GM10847 (cell line): ENCODE results near the gene DDX23.

Experiments used
- POLR2A ChIP-seq: IDR thresholded peaks from 2 replicates; pipeline ENCODE4 v1.6.1; 2011; ENCODE audit not compliant: insufficient read length; ENCODE audit errors: extremely low read depth

DDX23 gene

GRCh38 chr12:48868451-48868850 is 16.5 kb upstream of the DDX23 start:
- TF ChIP-seq POLR2A = no peak

- TF ChIP-seq POLR2A = no peak
These were observed 14.2 kb upstream of the DDX23 start for GRCh38 chr12:48866052-48866711.

- peak; percentile 97 for TF ChIP-seq POLR2A
These were observed 13.5 kb upstream of the DDX23 start, which contains the start of gene RND1 for GRCh38 chr12:48865281-48866051. TSS of gene RND1 (minus strand) at chr12:48865870. CDS start at chr12:48865767, 103 bp downstream.

GRCh38 chr12:48863291-48863690 is 11.3 kb upstream of the DDX23 start:
- no peak for TF ChIP-seq POLR2A

GRCh38 chr12:48862760-48863159 is 10.8 kb upstream of the DDX23 start:
- no peak for TF ChIP-seq POLR2A

GRCh38 chr12:48861111-48861510 is 9.1 kb upstream of the DDX23 start:
- TF ChIP-seq POLR2A = no peak

- no peak for TF ChIP-seq POLR2A
These were observed 7.6 kb upstream of the DDX23 start for GRCh38 chr12:48859607-48860006.

- TF ChIP-seq POLR2A = no peak
These were observed 6.1 kb upstream of the DDX23 start for GRCh38 chr12:48858043-48858442.

GRCh38 chr12:48857278-48857994 is 5.5 kb upstream of the DDX23 start:
- no peak for TF ChIP-seq POLR2A

GRCh38 chr12:48856379-48856778 is 4.4 kb upstream of the DDX23 start:
- no peak for TF ChIP-seq POLR2A

GRCh38 chr12:48854488-48854887 is 2.5 kb upstream of the DDX23 start:
- no peak for TF ChIP-seq POLR2A

- TF ChIP-seq POLR2A = no peak
These were observed 1.0 kb upstream of the DDX23 start for GRCh38 chr12:48852734-48853688.

GRCh38 chr12:48838048-48838447 is 13.9 kb downstream of the DDX23 start:
- no peak for TF ChIP-seq POLR2A

GRCh38 chr12:48832321-48833060 is 19.5 kb downstream of the DDX23 start:
- TF ChIP-seq POLR2A = no peak
